Gastroesophageal sphincter (tissue), 4 donors: ENCODE results near the gene NOS1. TPM values are rescaled to one million over a fixed set of nuclear protein-coding genes. Genes with fewer than 3 reads are reported as not detected.
"Not testable (repeated sequence)": the region's sequence is repeated elsewhere in the genome, so short reads cannot be mapped to it uniquely, and the experiment has no call there.

Source experiments
- ATAC-seq: fragments of 150-250 bp; one replicate; pipeline ENCODE4 v1.9.1; 2016; ENCODE audit warnings: mild to moderate bottlenecking, moderate library complexity
- H3K27ac ChIP-seq, 4 donors: fragments of 200-600 bp; sonication (generic) in 3 of 4; 1 replicate in 3 of 4; 2 replicates in 1 of 4; pipeline ENCODE4 v1.5.1; 2016 to 2019
- H3K27me3 ChIP-seq: fragments of 200-600 bp; sonication (generic); one replicate; pipeline ENCODE4 v1.5.1; 2019
- H3K36me3 ChIP-seq, 2 donors: fragments of 200-600 bp; sonication (generic); one replicate each; pipeline ENCODE4 v1.5.1; 2019; ENCODE audit warnings: control low read depth in 1 of 2
- H3K4me1 ChIP-seq, 3 donors: fragments of 200-600 bp; sonication (generic); 1 replicate in 2 of 3; 2 replicates in 1 of 3; pipeline ENCODE4 v1.5.1; 2016 to 2019; ENCODE audit warnings: control low read depth in 2 of 3
- H3K4me3 ChIP-seq, 2 donors: fragments of 200-600 bp; sonication (generic); one replicate each; pipeline ENCODE4 v1.5.1; 2019; ENCODE audit warnings: mild to moderate bottlenecking in 1 of 2, moderate library complexity in 1 of 2
- H3K9me3 ChIP-seq, 3 donors: fragments of 200-600 bp; sonication (generic); one replicate each; pipeline ENCODE4 v1.5.1; 2017 to 2019; ENCODE audit warnings: control low read depth in 2 of 3
- EP300 ChIP-seq: sonication (generic); formaldehyde crosslinking; IDR thresholded peaks from one replicate; pipeline ENCODE4 v1.6.1; 2017; ENCODE audit warnings: antibody characterized with exemption, mild to moderate bottlenecking
- POLR2A ChIP-seq, 2 donors: fragments of 450-650 bp; IDR thresholded peaks; one replicate each; pipeline ENCODE4 v1.6.1; 2017; ENCODE audit warnings: antibody characterized with exemption in 2 of 2, mild to moderate bottlenecking in 2 of 2, moderate library complexity in 1 of 2
- POLR2AphosphoS5 ChIP-seq: sonication (generic); formaldehyde crosslinking; IDR thresholded peaks from one replicate; pipeline ENCODE4 v1.6.1; 2017; ENCODE audit warnings: antibody characterized with exemption
- WGBS, 2 donors: methylation state at CpG; one replicate each; pipeline ENCODE4 v1.1.5; 2018; ENCODE audit warnings: low coverage in 1 of 2; 5-methylcytosine and 5-hydroxymethylcytosine counted together
- total RNA-seq, 4 donors: library from RNA; depleted of rRNA; stranded (reverse); fragments of >200 nt; gene quantifications; one replicate each; pipeline ENCODE4 v1.1.0, GENCODE V29; 2016
- TF ChIP-seq, protein P1 (sequence below), 4 experiments: fragments of 200-600 bp in 2 of 4; fragments of 450-650 bp in 2 of 4; sonication (generic) in 1 of 4; IDR thresholded peaks; one replicate each; pipeline ENCODE4 v1.5.1; 2017 to 2019; ENCODE audit warnings: antibody characterized with exemption in 4 of 4, mild to moderate bottlenecking in 2 of 4, moderate library complexity in 2 of 4

The NOS1 gene
- total RNA-seq, 4 donors from 2014 or later = 0.62 to 1.8 (median 1.4) TPM

- no peak for ATAC-seq
- peaks cover 49% of the 10 kb centered on the region for H3K27me3 ChIP-seq
- H3K4me1 ChIP-seq = no peaks in the 10 kb centered on the region
- TF ChIP-seq POLR2AphosphoS5 (no peak), EP300 (no peak), POLR2A (IDR thresholded peaks at IDR 0.05) (no peak)
- TF ChIP-seq, protein P1, sequence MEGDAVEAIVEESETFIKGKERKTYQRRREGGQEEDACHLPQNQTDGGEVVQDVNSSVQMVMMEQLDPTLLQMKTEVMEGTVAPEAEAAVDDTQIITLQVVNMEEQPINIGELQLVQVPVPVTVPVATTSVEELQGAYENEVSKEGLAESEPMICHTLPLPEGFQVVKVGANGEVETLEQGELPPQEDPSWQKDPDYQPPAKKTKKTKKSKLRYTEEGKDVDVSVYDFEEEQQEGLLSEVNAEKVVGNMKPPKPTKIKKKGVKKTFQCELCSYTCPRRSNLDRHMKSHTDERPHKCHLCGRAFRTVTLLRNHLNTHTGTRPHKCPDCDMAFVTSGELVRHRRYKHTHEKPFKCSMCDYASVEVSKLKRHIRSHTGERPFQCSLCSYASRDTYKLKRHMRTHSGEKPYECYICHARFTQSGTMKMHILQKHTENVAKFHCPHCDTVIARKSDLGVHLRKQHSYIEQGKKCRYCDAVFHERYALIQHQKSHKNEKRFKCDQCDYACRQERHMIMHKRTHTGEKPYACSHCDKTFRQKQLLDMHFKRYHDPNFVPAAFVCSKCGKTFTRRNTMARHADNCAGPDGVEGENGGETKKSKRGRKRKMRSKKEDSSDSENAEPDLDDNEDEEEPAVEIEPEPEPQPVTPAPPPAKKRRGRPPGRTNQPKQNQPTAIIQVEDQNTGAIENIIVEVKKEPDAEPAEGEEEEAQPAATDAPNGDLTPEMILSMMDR (IDR thresholded peaks at IDR 0.05) = no peak
- H3K4me3 ChIP-seq = no peak overlapping the region
- no peaks in the 10 kb centered on the region for H3K36me3 ChIP-seq
- no peak overlapping the region for H3K27ac ChIP-seq
- no peaks in the 10 kb centered on the region for H3K9me3 ChIP-seq
- 76% methylated on average over 4 to 10 of the region's 10 CpGs for WGBS, 2 donors
Measured at GRCh38 chr12:117226505-117226904, 134.9 kb downstream of the NOS1 start.

GRCh38 chr12:117225179-117225578, 136.2 kb downstream of the NOS1 start:
- Histone ChIP-seq H3K36me3 (no peaks in the 10 kb centered on the region), H3K27ac (no peak overlapping the region), H3K4me3 (no peak overlapping the region), H3K27me3 (peaks cover 53% of the 10 kb centered on the region), H3K9me3 (no peaks in the 10 kb centered on the region), H3K4me1 (no peaks in the 10 kb centered on the region)
- TF ChIP-seq POLR2A (IDR thresholded peaks at IDR 0.05) = no peak
- TF ChIP-seq EP300 = no peak
- TF ChIP-seq, protein P1 (IDR thresholded peaks at IDR 0.05) = no peak
- TF ChIP-seq POLR2AphosphoS5 = no peak
- ATAC-seq = no peak
- 83 to 94% methylated on average over 2 to 3 of the region's 6 CpGs for WGBS, 2 donors

- not testable (repeated sequence) for H3K4me1 ChIP-seq, H3K9me3 ChIP-seq, ATAC-seq, H3K36me3 ChIP-seq, H3K27ac ChIP-seq, H3K4me3 ChIP-seq
- peaks cover 68% of the 10 kb centered on the region for H3K27me3 ChIP-seq
- WGBS, 2 donors = 77 to 86% methylated on average over 5 of the region's 5 CpGs
Measured at GRCh38 chr12:117220947-117221346, 140.5 kb downstream of the NOS1 start.

- Histone ChIP-seq H3K27me3 (peaks cover 59% of the 10 kb centered on the region), H3K36me3 (no peaks in the 10 kb centered on the region), H3K4me1 (peaks cover 0 to 3% (median 0%) of the 10 kb centered on the region in 3 donors), H3K4me3 (no peak overlapping the region), H3K9me3 (no peaks in the 10 kb centered on the region), H3K27ac (no peak overlapping the region)
- 60% methylated on average over 1 of the region's 7 CpGs for WGBS, 2 donors
- TF ChIP-seq POLR2AphosphoS5 (no peak), POLR2A (IDR thresholded peaks at IDR 0.05) (no peak), EP300 (no peak)
- TF ChIP-seq, protein P1 (IDR thresholded peaks at IDR 0.05) = no peak
- no peak for ATAC-seq
Measured at GRCh38 chr12:117218149-117218548, 143.3 kb downstream of the NOS1 start.

GRCh38 chr12:117216686-117217085, 144.7 kb downstream of the NOS1 start:
- H3K27ac ChIP-seq = no peak overlapping the region
- H3K36me3 ChIP-seq = no peaks in the 10 kb centered on the region
- 70% methylated on average over 5 of the region's 5 CpGs; no CpG with 5 or more reads in 1 of the 2 donors for WGBS, 2 donors
- TF ChIP-seq POLR2AphosphoS5 (no peak), POLR2A (IDR thresholded peaks at IDR 0.05) (no peak), EP300 (no peak)
- TF ChIP-seq, protein P1 (IDR thresholded peaks at IDR 0.05) = no peak
- peaks cover 59% of the 10 kb centered on the region for H3K27me3 ChIP-seq
- H3K9me3 ChIP-seq = no peaks in the 10 kb centered on the region
- ATAC-seq = no peak
- H3K4me1 ChIP-seq = peaks cover 0 to 7% (median 0%) of the 10 kb centered on the region in 3 donors
- no peak overlapping the region for H3K4me3 ChIP-seq
